MCF 10A (cell line): ENCODE measurements around the gene RBPJ. TPM values are rescaled to one million over a fixed set of nuclear protein-coding genes. Genes with fewer than 3 reads are reported as not detected.

ENCODE experiments used
- BruUV-seq: library from RNA; stranded (reverse); fragments of 400-500 nt; replicated peaks from 2 replicates; lab custom pipeline; 2021; lab: Mats Ljungman, UMichigan
- CTCF ChIA-PET: fragments of 300-600 bp; sonication (Branson Sonifier 250); formaldehyde crosslinking; extraction: SDS; loops from one replicate; lab custom pipeline; 2021; ENCODE audit warnings: antibody characterized with exemption, inconsistent platforms; lab: Yijun Ruan, JAX
- POLR2A ChIA-PET: fragments of 300-600, 350-650 bp; sonication (Branson Sonifier 250); formaldehyde crosslinking; extraction: SDS; loops from one replicate; lab custom pipeline; 2020; ENCODE audit warnings: antibody characterized with exemption, inconsistent platforms; lab: Yijun Ruan, JAX
- DNase-seq: peaks from one replicate; pipeline ENCODE4 v3.0.0-alpha.2; 2018; ENCODE audit not compliant: unreplicated experiment
- H3K27ac Mint-ChIP-seq: one replicate; pipeline ENCODE4 v1.8.0; 2022; ENCODE audit warnings: mild to moderate bottlenecking, low read depth, mixed read lengths; ENCODE audit not compliant: unreplicated experiment
- H3K27me3 Mint-ChIP-seq: one replicate; pipeline ENCODE4 v1.8.0; 2022; ENCODE audit warnings: mixed read lengths; ENCODE audit not compliant: insufficient read depth, unreplicated experiment
- H3K36me3 Mint-ChIP-seq: one replicate; pipeline ENCODE4 v1.8.0; 2022; ENCODE audit warnings: mild to moderate bottlenecking, moderate library complexity, mixed read lengths; ENCODE audit not compliant: insufficient read depth, unreplicated experiment
- H3K4me1 Mint-ChIP-seq: one replicate; pipeline ENCODE4 v1.8.0; 2022; ENCODE audit warnings: mixed read lengths; ENCODE audit not compliant: insufficient read depth, unreplicated experiment
- H3K4me3 Mint-ChIP-seq: one replicate; pipeline ENCODE4 v1.8.0; 2022; ENCODE audit warnings: mild to moderate bottlenecking, moderate library complexity, mixed read lengths; ENCODE audit not compliant: unreplicated experiment
- H3K9me3 Mint-ChIP-seq: one replicate; pipeline ENCODE4 v1.8.0; 2022; ENCODE audit warnings: mixed read lengths; ENCODE audit not compliant: unreplicated experiment
- intact Hi-C: fragments of 100-400 bp; cut with micrococcal nuclease; formaldehyde crosslinking; loops from 2 replicates; pipeline ENCODE4 v1.14.1; 2022
- total RNA-seq: library from RNA; stranded (reverse); gene quantifications from 2 replicates; pipeline ENCODE4 v1.2.3, GENCODE V29; 2022
- TF ChIP-seq, protein P1 (sequence below): fragments of 200-600 bp; IDR thresholded peaks from one replicate; pipeline ENCODE4 v1.8.0; 2022; ENCODE audit warnings: antibody characterized with exemption, mild to moderate bottlenecking; ENCODE audit not compliant: unreplicated experiment

Gene RBPJ
- total RNA-seq, 1 experiment from 2014 or later: 74.4 TPM

DNA sequence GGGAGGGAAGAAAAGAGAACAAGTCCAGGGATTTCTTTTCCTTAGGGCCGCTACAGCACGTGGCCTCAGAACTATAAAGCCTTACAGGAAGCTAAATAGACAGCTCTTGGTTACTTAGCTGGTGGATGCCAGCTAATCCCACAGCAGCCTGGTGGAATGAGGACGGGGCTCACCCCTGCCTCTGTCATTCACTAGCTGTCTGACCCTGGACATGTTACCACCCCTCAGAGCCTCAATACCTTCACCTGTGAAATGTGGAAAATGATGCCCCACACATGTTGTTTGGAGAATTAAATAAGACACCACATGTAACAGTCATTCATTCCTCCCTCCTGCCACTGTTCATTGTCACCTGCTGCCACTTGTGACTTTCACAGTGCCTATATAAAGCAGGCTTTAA is 153.7 kb downstream of the RBPJ start:
- no TSS peak for BruUV-seq
- CTCF ChIA-PET: interaction anchor here (0.6 to 2.4 kb wide), 5 partner anchors 9 to 406 kb away, joined by 3 to 17 read pairs (median 3); no protein-coding TSS in a partner anchor
- Mint-ChIP-seq H3K4me1 (peaks cover 11% of the 10 kb centered on the region), H3K4me3 (no peak overlapping the region), H3K27ac (no peak overlapping the region), H3K27me3 (no peaks in the 10 kb centered on the region), H3K9me3 (no peaks in the 10 kb centered on the region), H3K36me3 (no peaks in the 10 kb centered on the region)
- no peak for DNase-seq
- intact Hi-C loops: no loop called here
- POLR2A ChIA-PET: no interaction called here
- TF ChIP-seq, protein P1, sequence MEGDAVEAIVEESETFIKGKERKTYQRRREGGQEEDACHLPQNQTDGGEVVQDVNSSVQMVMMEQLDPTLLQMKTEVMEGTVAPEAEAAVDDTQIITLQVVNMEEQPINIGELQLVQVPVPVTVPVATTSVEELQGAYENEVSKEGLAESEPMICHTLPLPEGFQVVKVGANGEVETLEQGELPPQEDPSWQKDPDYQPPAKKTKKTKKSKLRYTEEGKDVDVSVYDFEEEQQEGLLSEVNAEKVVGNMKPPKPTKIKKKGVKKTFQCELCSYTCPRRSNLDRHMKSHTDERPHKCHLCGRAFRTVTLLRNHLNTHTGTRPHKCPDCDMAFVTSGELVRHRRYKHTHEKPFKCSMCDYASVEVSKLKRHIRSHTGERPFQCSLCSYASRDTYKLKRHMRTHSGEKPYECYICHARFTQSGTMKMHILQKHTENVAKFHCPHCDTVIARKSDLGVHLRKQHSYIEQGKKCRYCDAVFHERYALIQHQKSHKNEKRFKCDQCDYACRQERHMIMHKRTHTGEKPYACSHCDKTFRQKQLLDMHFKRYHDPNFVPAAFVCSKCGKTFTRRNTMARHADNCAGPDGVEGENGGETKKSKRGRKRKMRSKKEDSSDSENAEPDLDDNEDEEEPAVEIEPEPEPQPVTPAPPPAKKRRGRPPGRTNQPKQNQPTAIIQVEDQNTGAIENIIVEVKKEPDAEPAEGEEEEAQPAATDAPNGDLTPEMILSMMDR: no peak

DNA sequence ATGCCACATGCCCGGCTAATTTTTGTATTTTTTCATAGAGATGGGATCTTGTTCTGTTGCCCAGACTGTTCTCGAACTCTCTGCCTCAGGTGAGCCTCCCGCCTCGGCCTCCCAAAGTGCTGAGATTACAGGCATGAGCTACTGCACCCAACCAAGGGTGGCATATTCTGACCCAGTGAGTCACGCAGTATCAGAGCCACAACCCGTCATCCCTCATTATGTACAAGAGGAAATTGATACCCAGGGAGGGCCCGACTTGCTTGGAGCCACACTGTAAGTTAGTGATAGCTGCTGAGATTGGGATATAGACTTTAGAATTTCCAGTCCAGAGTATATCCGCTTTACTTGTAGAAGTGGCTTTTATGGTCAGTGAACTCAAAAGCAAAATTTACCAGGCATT is 154.9 kb downstream of the RBPJ start:
- no TSS peak for BruUV-seq
- intact Hi-C loops: no loop called here
- Mint-ChIP-seq H3K4me3 (no peak overlapping the region), H3K36me3 (no peaks in the 10 kb centered on the region), H3K9me3 (no peaks in the 10 kb centered on the region), H3K27ac (no peak overlapping the region), H3K27me3 (no peaks in the 10 kb centered on the region), H3K4me1 (peaks cover 11% of the 10 kb centered on the region)
- CTCF ChIA-PET: interaction anchor here (0.6 to 1.5 kb wide), 3 partner anchors 14 to 17 kb away, joined by 3 to 4 read pairs (median 3); no protein-coding TSS in a partner anchor
- no peak for DNase-seq
- TF ChIP-seq, protein P1: no peak
- POLR2A ChIA-PET: no interaction called here

DNA sequence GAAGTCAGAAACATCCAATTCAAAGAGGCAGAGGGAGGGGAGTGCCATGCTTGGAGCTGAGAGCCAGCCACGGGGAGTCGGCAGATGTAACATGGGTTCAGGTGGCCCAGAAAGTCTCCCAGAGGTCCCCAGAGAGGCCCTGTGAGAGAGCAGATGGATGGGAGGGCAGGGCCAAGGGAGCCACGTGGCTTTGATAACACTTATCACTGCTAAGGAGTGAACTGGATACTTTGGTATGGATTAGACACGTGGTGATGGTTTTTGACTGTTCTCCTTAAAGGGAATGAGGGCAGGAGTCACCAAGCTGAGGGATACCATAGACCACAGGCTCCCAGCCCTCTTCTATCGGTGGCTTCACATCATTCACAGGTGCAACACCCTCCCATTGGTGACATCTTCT is 155.7 kb downstream of the RBPJ start:
- Mint-ChIP-seq H3K4me1 (peaks cover 6% of the 10 kb centered on the region), H3K27ac (no peak overlapping the region), H3K9me3 (no peaks in the 10 kb centered on the region), H3K36me3 (no peaks in the 10 kb centered on the region), H3K27me3 (no peaks in the 10 kb centered on the region), H3K4me3 (no peak overlapping the region)
- intact Hi-C loops: no loop called here
- DNase-seq: no peak
- no TSS peak for BruUV-seq
- POLR2A ChIA-PET: no interaction called here
- TF ChIP-seq, protein P1: no peak
- CTCF ChIA-PET: interaction anchor here (0.6 to 1.5 kb wide), 2 partner anchors 17 to 36 kb away, joined by 3 read pairs; no protein-coding TSS in a partner anchor

DNA sequence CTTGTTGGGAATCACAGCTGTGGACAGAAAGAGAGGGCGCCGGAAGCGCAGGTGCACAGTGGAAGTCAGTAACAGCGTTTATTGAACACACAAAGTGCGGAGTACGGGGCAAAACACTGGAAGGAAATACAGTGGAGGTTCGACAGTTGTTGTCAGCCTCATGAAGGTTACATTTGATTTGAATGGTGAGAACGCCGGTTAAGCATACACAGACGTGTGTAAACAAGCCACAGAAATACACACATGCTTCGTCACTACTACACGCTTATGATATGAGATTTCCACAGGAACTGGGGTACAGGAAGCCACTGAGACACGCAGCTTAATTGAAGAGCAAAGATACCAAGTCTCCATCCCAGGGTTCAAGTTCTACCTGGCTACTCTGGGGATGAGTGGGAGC is 157.5 kb downstream of the RBPJ start:
- TF ChIP-seq, protein P1: no peak
- no peaks in the 10 kb centered on the region for H3K27me3 Mint-ChIP-seq
- no peak for DNase-seq
- intact Hi-C loops: no loop called here
- no peak overlapping the region for H3K27ac Mint-ChIP-seq
- no peaks in the 10 kb centered on the region for H3K4me1 Mint-ChIP-seq
- ChIA-PET POLR2A (interaction anchor here (0.6 to 0.8 kb wide), 2 partner anchors 93 to 459 kb away, joined by 3 to 4 read pairs; no protein-coding TSS in a partner anchor), CTCF (interaction anchor here (0.7 to 2.7 kb wide), 2 partner anchors 19 to 134 kb away, joined by 3 to 14 read pairs; no protein-coding TSS in a partner anchor)
- H3K9me3 Mint-ChIP-seq: no peaks in the 10 kb centered on the region
- no TSS peak for BruUV-seq
- no peaks in the 10 kb centered on the region for H3K36me3 Mint-ChIP-seq
- H3K4me3 Mint-ChIP-seq: no peak overlapping the region
